Upper lobe of left lung (tissue), 6 donors: Measurements from ENCODE around the gene F2RL3. TPM values are rescaled to one million over a fixed set of nuclear protein-coding genes. Genes with fewer than 3 reads are reported as not detected.

Experiments
- ATAC-seq, 2 donors: fragments of 200-7000 bp; cut with Tn5 transposase; one replicate each; pipeline ENCODE4 v1.9.1; 2022; ENCODE audit warnings: mild to moderate bottlenecking in 2 of 2, moderate library complexity in 2 of 2; ENCODE audit not compliant: low FRiP score in 2 of 2
- DNase-seq, 2 donors: peaks; one replicate each; pipeline ENCODE4 v3.0.0-alpha.2; 2019 to 2020
- H3K27ac ChIP-seq, 4 donors: fragments of 200-600 bp; sonication (generic); one replicate each; pipeline ENCODE4 v1.5.1; 2016 to 2019
- H3K27me3 ChIP-seq, 4 donors: fragments of 200-600 bp; sonication (generic); one replicate each; pipeline ENCODE4 v1.5.1; 2017 to 2019
- H3K36me3 ChIP-seq, 4 donors: fragments of 200-600 bp; sonication (generic); one replicate each; pipeline ENCODE4 v1.5.1; 2016 to 2019
- H3K4me1 ChIP-seq, 4 donors: fragments of 200-600 bp; sonication (generic); one replicate each; pipeline ENCODE4 v1.5.1; 2018 to 2019
- H3K4me3 ChIP-seq, 4 donors: fragments of 200-600 bp; sonication (generic); one replicate each; pipeline ENCODE4 v1.5.1; 2017 to 2019; ENCODE audit warnings: mild to moderate bottlenecking in 2 of 4, moderate library complexity in 1 of 4
- H3K9me3 ChIP-seq, 4 donors: fragments of 200-600 bp; sonication (generic); one replicate each; pipeline ENCODE4 v1.5.1; 2018 to 2019
- CTCF ChIP-seq, 6 experiments: fragments of 450-650 bp in 4 of 6; fragments of 200-600 bp in 2 of 6; sonication (generic) in 2 of 6; IDR thresholded peaks; one replicate each; pipeline ENCODE4 v1.5.1; 2016 to 2019; ENCODE audit warnings: antibody characterized with exemption in 6 of 6
- EP300 ChIP-seq, 4 donors: sonication (generic); formaldehyde crosslinking; IDR thresholded peaks; one replicate each; pipeline ENCODE4 v1.5.1; 2017; ENCODE audit warnings: antibody characterized with exemption in 4 of 4, control low read depth in 2 of 4
- POLR2A ChIP-seq, 4 donors: fragments of 450-650 bp; IDR thresholded peaks; one replicate each; pipeline ENCODE4 v1.5.1; 2016 to 2017; ENCODE audit warnings: antibody characterized with exemption in 4 of 4, mild to moderate bottlenecking in 2 of 4
- POLR2AphosphoS5 ChIP-seq, 2 donors: sonication (generic); formaldehyde crosslinking; IDR thresholded peaks; one replicate each; pipeline ENCODE4 v1.5.1; 2017; ENCODE audit warnings: antibody characterized with exemption in 2 of 2
- WGBS, 2 donors: methylation state at CpG; one replicate each; pipeline ENCODE4 v1.1.5; 2017 to 2018; 5-methylcytosine and 5-hydroxymethylcytosine counted together
- total RNA-seq, 6 donors: library from RNA; depleted of rRNA in 4 of 6; stranded (reverse); fragments of >200 nt in 4 of 6; gene quantifications; one replicate each; pipeline versions ENCODE4 v1.1.0 to v1.2.1, GENCODE V29; 2016 to 2021
- donor health status: DM: no; HTN: no; CAD: no; lungs with moderate emphysema.
- donor health status: DM: no; HTN: yes; CAD: no; lungs with severe emphysema.

F2RL3 gene
- total RNA-seq, 6 donors from 2014 or later = 7.3 to 130 (median 23.2) TPM

GRCh38 chr19:16876904-16877361 lies 11.9 kb upstream of the F2RL3 start:
- ATAC-seq (peak in 1 of 2 donors; percentile 54), DNase-seq (no peak)
- Histone ChIP-seq H3K36me3 (peaks cover 22 to 66% (median 55%) of the 10 kb centered on the region in 4 donors), H3K4me3 (no peak overlapping the region), H3K9me3 (peaks cover 0 to 13% (median 10%) of the 10 kb centered on the region in 4 donors), H3K27ac (peak overlapping the region; percentile 64 to 86 (median 81)), H3K4me1 (peaks cover 26 to 57% (median 35%) of the 10 kb centered on the region in 4 donors), H3K27me3 (no peaks in the 10 kb centered on the region)
- WGBS, 2 donors = 54 to 66% methylated on average over 7 to 12 of the region's 12 CpGs
- TF ChIP-seq POLR2A (IDR thresholded peaks at IDR 0.05) (no peak), POLR2AphosphoS5 (IDR thresholded peaks at IDR 0.05) (peak; percentile 41 to 75), CTCF (IDR thresholded peaks at IDR 0.05) (peak in 1 of 6 experiments; percentile 9), EP300 (IDR thresholded peaks at IDR 0.05) (peak in 2 of 4 donors; percentile 29 to 64)

- peaks cover 25 to 52% (median 32%) of the 10 kb centered on the region in 4 donors for H3K4me1 ChIP-seq
- no peak for ATAC-seq
- DNase-seq = no peak
Observed at GRCh38 chr19:16877581-16877980, 11.2 kb upstream of the F2RL3 start.

GRCh38 chr19:16878181-16878965 lies 10.4 kb upstream of the F2RL3 start:
- Histone ChIP-seq H3K27me3 (no peaks in the 10 kb centered on the region), H3K36me3 (peaks cover 22 to 51% (median 44%) of the 10 kb centered on the region in 4 donors), H3K9me3 (peaks cover 0 to 27% (median 16%) of the 10 kb centered on the region in 4 donors), H3K4me3 (no peak overlapping the region), H3K4me1 (peaks cover 18 to 45% (median 25%) of the 10 kb centered on the region in 4 donors), H3K27ac (peak overlapping the region; percentile 10 to 86 (median 81))
- DNase-seq = peak in 1 of 2 donors; percentile 81
- peak in 1 of 2 donors; percentile 7 for ATAC-seq
- WGBS, 2 donors = 92 to 98% methylated on average over 15 to 38 of the region's 55 CpGs
- TF ChIP-seq EP300 (IDR thresholded peaks at IDR 0.05) = no peak
- no peak for TF ChIP-seq CTCF (IDR thresholded peaks at IDR 0.05)
- no peak for TF ChIP-seq POLR2A (IDR thresholded peaks at IDR 0.05)
- no peak for TF ChIP-seq POLR2AphosphoS5 (IDR thresholded peaks at IDR 0.05)

More at GRCh38 chr19:16877581-16877980, 11.2 kb upstream of the F2RL3 start:
- Histone ChIP-seq H3K36me3 (peaks cover 22 to 59% (median 52%) of the 10 kb centered on the region in 4 donors), H3K4me3 (no peak overlapping the region), H3K27ac (peak overlapping the region; percentile 64 to 86 (median 81)), H3K9me3 (peaks cover 0 to 20% (median 12%) of the 10 kb centered on the region in 4 donors), H3K27me3 (no peaks in the 10 kb centered on the region)
- 83 to 100% methylated on average over 6 to 7 of the region's 11 CpGs for WGBS, 2 donors
- no peak for TF ChIP-seq CTCF (IDR thresholded peaks at IDR 0.05)

- Histone ChIP-seq H3K36me3 (peaks cover 22 to 44% (median 39%) of the 10 kb centered on the region in 4 donors), H3K9me3 (peaks cover 0 to 27% (median 16%) of the 10 kb centered on the region in 4 donors), H3K27me3 (no peaks in the 10 kb centered on the region), H3K27ac (peak overlapping the region in 2 of 4 donors; percentile 83 to 86), H3K4me3 (no peak overlapping the region), H3K4me1 (peaks cover 14 to 42% (median 26%) of the 10 kb centered on the region in 4 donors)
- no peak for TF ChIP-seq EP300 (IDR thresholded peaks at IDR 0.05)
- TF ChIP-seq POLR2A (IDR thresholded peaks at IDR 0.05) = no peak
- no peak for TF ChIP-seq CTCF (IDR thresholded peaks at IDR 0.05)
- TF ChIP-seq POLR2AphosphoS5 (IDR thresholded peaks at IDR 0.05) = no peak
- no peak for ATAC-seq
- WGBS, 2 donors = 73 to 89% methylated on average over 3 to 8 of the region's 8 CpGs
- no peak for DNase-seq
Observed at GRCh38 chr19:16880884-16881554, 7.8 kb upstream of the F2RL3 start.
